ENCODE data around the gene PRR14L. TPM values are rescaled to one million over a fixed set of nuclear protein-coding genes. Genes with fewer than 3 reads are reported as not detected.
A peak's percentile ranks its signal among the peaks of the same experiment; 100 is the strongest.

PRR14L gene
- total and polyA plus RNA-seq, 2 of the 13 experiments (the other 11 are each of a cell fraction or from before 2014, with no cell fraction given), result 6.6 to 16.5 TPM

DNA sequence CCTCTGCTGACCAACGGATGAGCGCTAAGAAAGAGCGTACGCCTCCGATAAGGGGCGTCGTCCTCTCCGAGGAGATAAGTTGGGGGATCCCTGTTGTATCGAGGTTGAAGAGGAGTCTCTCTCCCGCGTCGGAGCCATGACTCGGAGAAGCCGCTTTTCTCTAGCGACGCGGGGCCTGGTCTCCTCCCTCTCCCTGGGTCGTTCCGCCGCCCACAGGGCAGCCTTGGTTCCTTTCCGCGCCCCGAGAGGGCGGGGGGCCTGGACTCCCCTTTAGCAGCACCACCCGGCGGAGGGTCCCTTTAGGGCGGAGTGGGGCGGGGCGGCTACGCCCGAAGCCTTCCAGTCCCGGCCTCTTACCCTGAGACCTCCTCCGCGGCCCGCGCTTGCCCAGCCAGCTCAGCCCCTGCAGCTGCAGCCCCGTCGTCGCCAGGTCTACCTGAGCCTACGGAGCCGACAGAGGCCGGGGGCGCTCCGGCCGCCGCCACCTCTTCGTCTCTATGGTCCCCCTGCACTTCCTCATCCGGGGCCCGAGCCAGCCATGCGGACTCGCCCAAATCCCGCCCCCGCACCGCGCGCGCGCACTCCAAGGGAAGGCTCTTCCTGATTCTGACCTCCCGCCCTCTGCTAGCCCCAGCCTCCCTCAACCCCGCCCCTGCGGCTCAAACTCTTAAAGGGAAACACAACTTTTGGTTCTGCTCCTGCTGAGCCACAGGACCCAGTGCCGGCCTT lies at the start of gene PRR14L (continued):
- TF ChIP-seq, protein P1, sequence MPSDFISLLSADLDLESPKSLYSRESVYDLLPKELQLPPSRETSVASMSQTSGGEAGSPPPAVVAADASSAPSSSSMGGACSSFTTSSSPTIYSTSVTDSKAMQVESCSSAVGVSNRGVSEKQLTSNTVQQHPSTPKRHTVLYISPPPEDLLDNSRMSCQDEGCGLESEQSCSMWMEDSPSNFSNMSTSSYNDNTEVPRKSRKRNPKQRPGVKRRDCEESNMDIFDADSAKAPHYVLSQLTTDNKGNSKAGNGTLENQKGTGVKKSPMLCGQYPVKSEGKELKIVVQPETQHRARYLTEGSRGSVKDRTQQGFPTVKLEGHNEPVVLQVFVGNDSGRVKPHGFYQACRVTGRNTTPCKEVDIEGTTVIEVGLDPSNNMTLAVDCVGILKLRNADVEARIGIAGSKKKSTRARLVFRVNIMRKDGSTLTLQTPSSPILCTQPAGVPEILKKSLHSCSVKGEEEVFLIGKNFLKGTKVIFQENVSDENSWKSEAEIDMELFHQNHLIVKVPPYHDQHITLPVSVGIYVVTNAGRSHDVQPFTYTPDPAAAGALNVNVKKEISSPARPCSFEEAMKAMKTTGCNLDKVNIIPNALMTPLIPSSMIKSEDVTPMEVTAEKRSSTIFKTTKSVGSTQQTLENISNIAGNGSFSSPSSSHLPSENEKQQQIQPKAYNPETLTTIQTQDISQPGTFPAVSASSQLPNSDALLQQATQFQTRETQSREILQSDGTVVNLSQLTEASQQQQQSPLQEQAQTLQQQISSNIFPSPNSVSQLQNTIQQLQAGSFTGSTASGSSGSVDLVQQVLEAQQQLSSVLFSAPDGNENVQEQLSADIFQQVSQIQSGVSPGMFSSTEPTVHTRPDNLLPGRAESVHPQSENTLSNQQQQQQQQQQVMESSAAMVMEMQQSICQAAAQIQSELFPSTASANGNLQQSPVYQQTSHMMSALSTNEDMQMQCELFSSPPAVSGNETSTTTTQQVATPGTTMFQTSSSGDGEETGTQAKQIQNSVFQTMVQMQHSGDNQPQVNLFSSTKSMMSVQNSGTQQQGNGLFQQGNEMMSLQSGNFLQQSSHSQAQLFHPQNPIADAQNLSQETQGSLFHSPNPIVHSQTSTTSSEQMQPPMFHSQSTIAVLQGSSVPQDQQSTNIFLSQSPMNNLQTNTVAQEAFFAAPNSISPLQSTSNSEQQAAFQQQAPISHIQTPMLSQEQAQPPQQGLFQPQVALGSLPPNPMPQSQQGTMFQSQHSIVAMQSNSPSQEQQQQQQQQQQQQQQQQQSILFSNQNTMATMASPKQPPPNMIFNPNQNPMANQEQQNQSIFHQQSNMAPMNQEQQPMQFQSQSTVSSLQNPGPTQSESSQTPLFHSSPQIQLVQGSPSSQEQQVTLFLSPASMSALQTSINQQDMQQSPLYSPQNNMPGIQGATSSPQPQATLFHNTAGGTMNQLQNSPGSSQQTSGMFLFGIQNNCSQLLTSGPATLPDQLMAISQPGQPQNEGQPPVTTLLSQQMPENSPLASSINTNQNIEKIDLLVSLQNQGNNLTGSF (CRISPR knock-in tag; IDR thresholded peaks at IDR 0.05), result no peak
- TF ChIP-seq ATF4 (CRISPR knock-in tag; IDR thresholded peaks at IDR 0.05), result peak in 1 of 2 experiments; percentile 31; a peak in 1 of 4 replicates
- TF ChIP-seq ZNF614 (CRISPR knock-in tag; IDR thresholded peaks at IDR 0.05; ENCODE audit: borderline replicate concordance), result peak; percentile 58; the same call in 1 of the 2 replicates
- TF ChIP-seq PCBP1 (IDR thresholded peaks at IDR 0.05; ENCODE audit: borderline replicate concordance, low read depth, low read length), result 0 out of 2 replicates have a peak, but pooled peaks have one; percentile 78
- peak; percentile 84 for TF ChIP-seq ZNF564 (CRISPR knock-in tag; IDR thresholded peaks at IDR 0.05)
- TF ChIP-seq ZBTB44 (CRISPR knock-in tag; IDR thresholded peaks at IDR 0.05), result peak; percentile 61
- TF ChIP-seq HIVEP1 (CRISPR knock-in tag; IDR thresholded peaks at IDR 0.05), result peak; percentile 69; the same call in 1 of the 2 replicates
- TF ChIP-seq TERF1 (CRISPR knock-in tag; IDR thresholded peaks at IDR 0.05), result no peak
- peak; percentile 66; the same call in 1 of the 2 replicates for TF ChIP-seq PRDM4 (CRISPR knock-in tag; IDR thresholded peaks at IDR 0.05; ENCODE audit: borderline replicate concordance)
- TF ChIP-seq THAP8 (CRISPR knock-in tag; IDR thresholded peaks at IDR 0.05; ENCODE audit: borderline replicate concordance), result no peak
- TF ChIP-seq, protein P2, sequence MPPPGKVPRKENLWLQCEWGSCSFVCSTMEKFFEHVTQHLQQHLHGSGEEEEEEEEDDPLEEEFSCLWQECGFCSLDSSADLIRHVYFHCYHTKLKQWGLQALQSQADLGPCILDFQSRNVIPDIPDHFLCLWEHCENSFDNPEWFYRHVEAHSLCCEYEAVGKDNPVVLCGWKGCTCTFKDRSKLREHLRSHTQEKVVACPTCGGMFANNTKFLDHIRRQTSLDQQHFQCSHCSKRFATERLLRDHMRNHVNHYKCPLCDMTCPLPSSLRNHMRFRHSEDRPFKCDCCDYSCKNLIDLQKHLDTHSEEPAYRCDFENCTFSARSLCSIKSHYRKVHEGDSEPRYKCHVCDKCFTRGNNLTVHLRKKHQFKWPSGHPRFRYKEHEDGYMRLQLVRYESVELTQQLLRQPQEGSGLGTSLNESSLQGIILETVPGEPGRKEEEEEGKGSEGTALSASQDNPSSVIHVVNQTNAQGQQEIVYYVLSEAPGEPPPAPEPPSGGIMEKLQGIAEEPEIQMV (CRISPR knock-in tag; IDR thresholded peaks at IDR 0.05; ENCODE audit: low read depth), result peak; percentile 63; the same call in 1 of the 2 replicates
- no peak for TF ChIP-seq SETDB1 (CRISPR knock-in tag; IDR thresholded peaks at IDR 0.05; ENCODE audit: borderline replicate concordance)

Data from HepG2 (cell line).